SK-N-SH (cell line): ENCODE measurements around the gene PSMB5.

Experiments
- NFIC ChIP-seq: IDR thresholded peaks from 2 replicates; pipeline ENCODE4 v1.4.0; 2012; ENCODE audit warnings: borderline replicate concordance
- POLR2AphosphoS5 ChIP-seq: IDR thresholded peaks from 2 replicates; pipeline ENCODE4 v1.6.1; 2012; ENCODE audit warnings: low read depth, low read length
- RAD21 ChIP-seq: IDR thresholded peaks from 2 replicates; pipeline ENCODE4 v1.6.1; 2012; ENCODE audit warnings: mild to moderate bottlenecking, low read length
- RCOR1 ChIP-seq: fragments of 150-350 bp; IDR thresholded peaks from 2 replicates; pipeline ENCODE4 v1.6.1; 2017; ENCODE audit warnings: antibody characterized with exemption, low read length
- SIN3A ChIP-seq: IDR thresholded peaks from 2 replicates; pipeline ENCODE4 v1.6.1; 2012; ENCODE audit warnings: low read depth, mild to moderate bottlenecking, low read length, moderate library complexity, borderline replicate concordance
- TAF1 ChIP-seq: IDR thresholded peaks from 2 replicates; pipeline ENCODE4 v1.6.1; 2012; ENCODE audit warnings: low read depth, mild to moderate bottlenecking, low read length, moderate library complexity, borderline replicate concordance
- YY1 ChIP-seq: IDR thresholded peaks from 2 replicates; pipeline ENCODE4 v1.4.0; 2012; ENCODE audit warnings: low read depth, mild to moderate bottlenecking
- TF ChIP-seq, protein P1 (sequence below): IDR thresholded peaks from 2 replicates; pipeline ENCODE4 v1.4.0; 2012; ENCODE audit warnings: low read depth
- TF ChIP-seq, protein P2 (sequence below): fragments of 200-600 bp; sonication (generic); IDR thresholded peaks from 2 replicates; pipeline ENCODE4 v1.6.1; 2017; ENCODE audit warnings: antibody characterized with exemption, mild to moderate bottlenecking, moderate library complexity
- TF ChIP-seq, protein P3 (sequence below): IDR thresholded peaks from 2 replicates; pipeline ENCODE4; 2012
- TF ChIP-seq, protein P4 (sequence below): IDR thresholded peaks from 2 replicates; pipeline ENCODE4 v1.6.1; 2012; ENCODE audit warnings: mild to moderate bottlenecking, low read depth, low read length, moderate library complexity

DNA sequence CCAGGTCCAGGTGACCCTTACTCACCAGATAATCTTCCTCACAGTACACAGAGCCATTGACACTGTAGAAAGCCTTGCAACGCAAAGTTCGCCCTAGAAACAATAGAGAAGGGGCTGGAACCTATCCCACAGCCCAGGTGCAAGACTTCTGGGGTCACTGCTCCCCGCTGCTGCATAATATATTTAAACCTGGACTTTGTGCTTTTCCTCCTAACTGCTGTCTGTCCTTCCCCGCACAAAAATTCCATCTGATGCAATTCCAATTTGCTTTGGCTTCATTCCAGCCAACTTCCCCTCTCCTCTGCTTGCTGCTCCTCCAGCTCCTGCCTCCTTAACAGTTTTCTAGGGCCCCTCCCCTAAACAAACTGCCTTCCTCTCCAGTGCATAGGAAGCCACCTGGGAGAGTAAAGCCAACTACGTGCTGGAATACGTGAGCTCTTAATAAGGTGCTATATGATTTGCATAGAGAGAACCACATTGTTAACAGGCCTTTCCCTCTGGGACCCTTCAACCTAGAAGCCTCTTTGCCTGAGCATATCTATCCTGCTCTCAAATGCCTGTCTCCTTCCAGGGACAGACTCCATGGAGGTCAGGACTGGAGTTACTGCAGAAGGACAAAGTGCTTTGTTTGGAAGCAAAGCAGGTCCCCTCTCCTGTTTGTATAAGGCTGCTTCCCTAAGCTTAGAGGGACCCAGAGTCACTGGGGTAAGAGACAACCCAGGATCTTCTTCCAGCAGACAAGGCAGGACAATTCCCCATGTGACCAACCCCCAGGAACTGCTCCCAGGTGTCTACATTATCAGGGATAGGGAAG, 57.9 kb downstream of the PSMB5 start:
- TF ChIP-seq RCOR1 = no peak
- TF ChIP-seq, protein P1, sequence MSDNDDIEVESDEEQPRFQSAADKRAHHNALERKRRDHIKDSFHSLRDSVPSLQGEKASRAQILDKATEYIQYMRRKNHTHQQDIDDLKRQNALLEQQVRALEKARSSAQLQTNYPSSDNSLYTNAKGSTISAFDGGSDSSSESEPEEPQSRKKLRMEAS = no peak
- peak; percentile 69 for TF ChIP-seq NFIC
- TF ChIP-seq TAF1 = no peak
- TF ChIP-seq, protein P2, sequence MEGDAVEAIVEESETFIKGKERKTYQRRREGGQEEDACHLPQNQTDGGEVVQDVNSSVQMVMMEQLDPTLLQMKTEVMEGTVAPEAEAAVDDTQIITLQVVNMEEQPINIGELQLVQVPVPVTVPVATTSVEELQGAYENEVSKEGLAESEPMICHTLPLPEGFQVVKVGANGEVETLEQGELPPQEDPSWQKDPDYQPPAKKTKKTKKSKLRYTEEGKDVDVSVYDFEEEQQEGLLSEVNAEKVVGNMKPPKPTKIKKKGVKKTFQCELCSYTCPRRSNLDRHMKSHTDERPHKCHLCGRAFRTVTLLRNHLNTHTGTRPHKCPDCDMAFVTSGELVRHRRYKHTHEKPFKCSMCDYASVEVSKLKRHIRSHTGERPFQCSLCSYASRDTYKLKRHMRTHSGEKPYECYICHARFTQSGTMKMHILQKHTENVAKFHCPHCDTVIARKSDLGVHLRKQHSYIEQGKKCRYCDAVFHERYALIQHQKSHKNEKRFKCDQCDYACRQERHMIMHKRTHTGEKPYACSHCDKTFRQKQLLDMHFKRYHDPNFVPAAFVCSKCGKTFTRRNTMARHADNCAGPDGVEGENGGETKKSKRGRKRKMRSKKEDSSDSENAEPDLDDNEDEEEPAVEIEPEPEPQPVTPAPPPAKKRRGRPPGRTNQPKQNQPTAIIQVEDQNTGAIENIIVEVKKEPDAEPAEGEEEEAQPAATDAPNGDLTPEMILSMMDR = no peak
- TF ChIP-seq, protein P3, sequence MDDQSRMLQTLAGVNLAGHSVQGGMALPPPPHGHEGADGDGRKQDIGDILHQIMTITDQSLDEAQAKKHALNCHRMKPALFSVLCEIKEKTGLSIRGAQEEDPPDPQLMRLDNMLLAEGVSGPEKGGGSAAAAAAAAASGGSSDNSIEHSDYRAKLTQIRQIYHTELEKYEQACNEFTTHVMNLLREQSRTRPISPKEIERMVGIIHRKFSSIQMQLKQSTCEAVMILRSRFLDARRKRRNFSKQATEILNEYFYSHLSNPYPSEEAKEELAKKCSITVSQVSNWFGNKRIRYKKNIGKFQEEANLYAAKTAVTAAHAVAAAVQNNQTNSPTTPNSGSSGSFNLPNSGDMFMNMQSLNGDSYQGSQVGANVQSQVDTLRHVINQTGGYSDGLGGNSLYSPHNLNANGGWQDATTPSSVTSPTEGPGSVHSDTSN = no peak
- no peak for TF ChIP-seq YY1
- TF ChIP-seq SIN3A = no peak
- TF ChIP-seq, protein P4, sequence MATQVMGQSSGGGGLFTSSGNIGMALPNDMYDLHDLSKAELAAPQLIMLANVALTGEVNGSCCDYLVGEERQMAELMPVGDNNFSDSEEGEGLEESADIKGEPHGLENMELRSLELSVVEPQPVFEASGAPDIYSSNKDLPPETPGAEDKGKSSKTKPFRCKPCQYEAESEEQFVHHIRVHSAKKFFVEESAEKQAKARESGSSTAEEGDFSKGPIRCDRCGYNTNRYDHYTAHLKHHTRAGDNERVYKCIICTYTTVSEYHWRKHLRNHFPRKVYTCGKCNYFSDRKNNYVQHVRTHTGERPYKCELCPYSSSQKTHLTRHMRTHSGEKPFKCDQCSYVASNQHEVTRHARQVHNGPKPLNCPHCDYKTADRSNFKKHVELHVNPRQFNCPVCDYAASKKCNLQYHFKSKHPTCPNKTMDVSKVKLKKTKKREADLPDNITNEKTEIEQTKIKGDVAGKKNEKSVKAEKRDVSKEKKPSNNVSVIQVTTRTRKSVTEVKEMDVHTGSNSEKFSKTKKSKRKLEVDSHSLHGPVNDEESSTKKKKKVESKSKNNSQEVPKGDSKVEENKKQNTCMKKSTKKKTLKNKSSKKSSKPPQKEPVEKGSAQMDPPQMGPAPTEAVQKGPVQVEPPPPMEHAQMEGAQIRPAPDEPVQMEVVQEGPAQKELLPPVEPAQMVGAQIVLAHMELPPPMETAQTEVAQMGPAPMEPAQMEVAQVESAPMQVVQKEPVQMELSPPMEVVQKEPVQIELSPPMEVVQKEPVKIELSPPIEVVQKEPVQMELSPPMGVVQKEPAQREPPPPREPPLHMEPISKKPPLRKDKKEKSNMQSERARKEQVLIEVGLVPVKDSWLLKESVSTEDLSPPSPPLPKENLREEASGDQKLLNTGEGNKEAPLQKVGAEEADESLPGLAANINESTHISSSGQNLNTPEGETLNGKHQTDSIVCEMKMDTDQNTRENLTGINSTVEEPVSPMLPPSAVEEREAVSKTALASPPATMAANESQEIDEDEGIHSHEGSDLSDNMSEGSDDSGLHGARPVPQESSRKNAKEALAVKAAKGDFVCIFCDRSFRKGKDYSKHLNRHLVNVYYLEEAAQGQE = no peak
- no peak for TF ChIP-seq RAD21
- TF ChIP-seq POLR2AphosphoS5 = no peak; the same call in 1 of the 2 replicates
